ENCODE data around the gene PEAK1.

Gene PEAK1

DNA sequence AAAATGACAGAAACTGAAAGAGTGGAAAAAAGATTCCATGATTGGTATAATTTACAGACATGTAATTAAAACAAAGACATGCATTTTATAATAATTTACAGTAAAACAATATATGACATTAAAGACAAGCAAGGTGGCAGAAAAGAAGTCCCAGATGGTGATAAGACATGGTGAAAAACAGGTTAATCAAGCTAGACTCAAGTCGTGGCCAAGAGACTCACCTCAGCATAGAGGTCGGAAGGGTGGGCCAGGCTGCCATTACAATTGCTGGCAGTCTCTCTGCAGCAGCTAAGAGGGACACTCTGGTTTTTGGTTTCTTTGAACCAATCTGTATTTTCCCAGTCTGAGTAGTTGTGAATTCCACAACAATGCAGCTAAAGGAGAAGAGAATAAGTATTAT lies 367.3 kb downstream of the PEAK1 start:
- no peak for DNase-seq (ENCODE audit: low read depth)

More for the DNA sequence above, 367.3 kb downstream of the PEAK1 start:
- TF ChIP-seq, protein P1, sequence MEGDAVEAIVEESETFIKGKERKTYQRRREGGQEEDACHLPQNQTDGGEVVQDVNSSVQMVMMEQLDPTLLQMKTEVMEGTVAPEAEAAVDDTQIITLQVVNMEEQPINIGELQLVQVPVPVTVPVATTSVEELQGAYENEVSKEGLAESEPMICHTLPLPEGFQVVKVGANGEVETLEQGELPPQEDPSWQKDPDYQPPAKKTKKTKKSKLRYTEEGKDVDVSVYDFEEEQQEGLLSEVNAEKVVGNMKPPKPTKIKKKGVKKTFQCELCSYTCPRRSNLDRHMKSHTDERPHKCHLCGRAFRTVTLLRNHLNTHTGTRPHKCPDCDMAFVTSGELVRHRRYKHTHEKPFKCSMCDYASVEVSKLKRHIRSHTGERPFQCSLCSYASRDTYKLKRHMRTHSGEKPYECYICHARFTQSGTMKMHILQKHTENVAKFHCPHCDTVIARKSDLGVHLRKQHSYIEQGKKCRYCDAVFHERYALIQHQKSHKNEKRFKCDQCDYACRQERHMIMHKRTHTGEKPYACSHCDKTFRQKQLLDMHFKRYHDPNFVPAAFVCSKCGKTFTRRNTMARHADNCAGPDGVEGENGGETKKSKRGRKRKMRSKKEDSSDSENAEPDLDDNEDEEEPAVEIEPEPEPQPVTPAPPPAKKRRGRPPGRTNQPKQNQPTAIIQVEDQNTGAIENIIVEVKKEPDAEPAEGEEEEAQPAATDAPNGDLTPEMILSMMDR (IDR thresholded peaks at IDR 0.05; ENCODE audit: insufficient read depth, low read depth, low read length, missing control alignments): no peak
- no peak overlapping the region for H3K4me3 ChIP-seq (ENCODE audit: low read length)

All from epithelial cell of esophagus (primary cell).